Loucy (cell line): ENCODE data around the gene MARCHF9.

Experiments used
- CTCF ChIP-seq: fragments of 200-600 bp; sonication (generic); conservative IDR thresholded peaks from 2 replicates; pipeline ENCODE4 v1.5.1; 2014; ENCODE audit warnings: mild to moderate bottlenecking, antibody characterized with exemption, low read length
- EZH2phosphoT487 ChIP-seq: fragments of 200-600 bp; IDR thresholded peaks from 2 replicates; pipeline ENCODE4 v1.6.1; 2018; ENCODE audit warnings: antibody characterized with exemption, mild to moderate bottlenecking, moderate library complexity, borderline replicate concordance

- TF ChIP-seq CTCF (no peak), EZH2phosphoT487 (no peak)
Observed at GRCh38 chr12:57719777-57720605, 34.9 kb upstream of the MARCHF9 start.
